ENCODE data around the gene P2RX5. TPM values are rescaled to one million over a fixed set of nuclear protein-coding genes. Genes with fewer than 3 reads are reported as not detected.

Gene P2RX5
- total RNA-seq, 1 donor from 2014 or later, result 1.3 TPM

DNA sequence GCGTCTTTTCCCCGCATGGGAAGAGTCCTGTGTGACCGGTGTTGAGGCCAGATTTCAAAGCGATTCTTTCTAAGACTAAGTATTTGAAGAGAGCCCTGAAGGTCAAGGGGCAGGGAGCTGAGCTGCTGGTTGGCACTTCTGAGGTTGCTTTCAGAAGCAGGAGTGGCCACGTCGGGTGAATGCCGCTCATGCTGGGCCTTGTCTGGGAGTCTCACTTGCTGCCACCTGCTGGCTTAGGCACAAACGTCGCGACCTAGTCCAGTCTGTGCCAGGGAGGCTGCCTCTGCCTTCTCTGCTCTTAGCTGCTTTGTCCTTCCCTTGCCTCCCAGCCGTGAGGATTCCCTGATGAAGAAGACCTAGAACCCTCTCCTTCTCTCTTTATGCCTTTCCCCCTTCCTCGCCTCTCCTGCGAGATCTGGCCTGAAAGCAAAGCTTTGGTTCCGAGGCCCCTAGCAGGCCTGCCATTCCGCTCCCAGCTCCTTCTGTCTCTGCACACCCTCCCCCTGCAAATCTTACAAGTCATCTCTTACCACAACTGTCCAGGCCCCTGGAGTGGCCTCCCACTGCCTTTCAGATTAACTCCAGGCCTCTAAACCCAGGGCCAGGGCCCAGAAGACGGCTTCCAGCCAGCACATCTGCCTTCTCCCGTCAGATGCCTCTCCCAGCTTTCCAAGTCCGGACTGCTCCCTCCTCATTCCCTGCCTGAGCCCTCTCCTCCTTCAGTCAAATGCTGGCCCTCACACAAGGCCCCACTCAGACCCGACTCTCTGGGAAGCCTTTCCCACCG lies 48.0 kb downstream of the P2RX5 start:
- no peaks in the 10 kb centered on the region for H3K36me3 Mint-ChIP-seq
- no peak overlapping the region for H3K27ac Mint-ChIP-seq
- DNase-seq (ENCODE audit: extremely low spot score, unreplicated experiment), result no peak
- H3K4me1 Mint-ChIP-seq (ENCODE audit: unreplicated experiment), result no peaks in the 10 kb centered on the region
- H3K27me3 Mint-ChIP-seq, result no peaks in the 10 kb centered on the region
- H3K4me3 Mint-ChIP-seq, result no peak overlapping the region
- no peaks in the 10 kb centered on the region for H3K9me3 Mint-ChIP-seq
- TF ChIP-seq CTCF (conservative IDR thresholded peaks at IDR 0.05), result peak; percentile 74

DNA sequence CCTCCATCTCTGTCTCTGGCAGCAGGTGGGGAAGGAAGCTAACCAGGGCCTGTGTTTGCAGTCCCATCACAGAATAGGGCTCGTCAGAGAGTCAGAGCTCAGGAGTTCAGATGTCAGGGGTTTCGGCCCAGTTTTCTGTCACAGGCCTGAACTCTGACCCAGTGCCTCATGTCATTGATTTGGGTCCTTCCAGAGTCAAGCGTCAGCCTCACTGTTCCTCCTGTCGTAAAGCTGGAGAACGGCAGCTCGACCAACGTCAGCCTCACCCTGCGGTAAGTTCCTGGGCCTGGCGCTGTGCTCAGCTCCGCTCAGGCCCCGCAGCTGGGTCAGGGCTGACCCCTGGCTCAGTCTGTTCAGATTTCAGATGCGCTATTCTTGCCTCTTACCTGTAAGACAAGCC lies 48.7 kb downstream of the P2RX5 start:
- H3K4me1 Mint-ChIP-seq (ENCODE audit: unreplicated experiment), result no peaks in the 10 kb centered on the region
- TF ChIP-seq CTCF (conservative IDR thresholded peaks at IDR 0.05), result no peak
- H3K4me3 Mint-ChIP-seq, result no peak overlapping the region
- no peaks in the 10 kb centered on the region for H3K9me3 Mint-ChIP-seq
- no peaks in the 10 kb centered on the region for H3K36me3 Mint-ChIP-seq
- H3K27me3 Mint-ChIP-seq, result no peaks in the 10 kb centered on the region
- no peak overlapping the region for H3K27ac Mint-ChIP-seq
- DNase-seq (ENCODE audit: extremely low spot score, unreplicated experiment), result no peak

GRCh38 chr17:3645310-3645709 lies 50.6 kb downstream of the P2RX5 start:
- Mint-ChIP-seq H3K36me3 (no peaks in the 10 kb centered on the region), H3K27ac (no peak overlapping the region), H3K4me3 (no peak overlapping the region), H3K4me1 (ENCODE audit: unreplicated experiment) (peaks cover under 1% of the 10 kb centered on the region), H3K9me3 (no peaks in the 10 kb centered on the region), H3K27me3 (no peaks in the 10 kb centered on the region)
- DNase-seq (ENCODE audit: extremely low spot score, unreplicated experiment), result no peak
- TF ChIP-seq CTCF (conservative IDR thresholded peaks at IDR 0.05), result no peak

- Mint-ChIP-seq H3K4me3 (no peak overlapping the region), H3K36me3 (peaks cover 5% of the 10 kb centered on the region), H3K27me3 (no peaks in the 10 kb centered on the region), H3K27ac (no peak overlapping the region), H3K4me1 (ENCODE audit: unreplicated experiment) (peaks cover 7% of the 10 kb centered on the region), H3K9me3 (no peaks in the 10 kb centered on the region)
- DNase-seq (ENCODE audit: extremely low spot score, unreplicated experiment), result no peak
- no peak for TF ChIP-seq CTCF (conservative IDR thresholded peaks at IDR 0.05)
Measured at GRCh38 chr17:3643889-3644349, 52.0 kb downstream of the P2RX5 start.

DNA sequence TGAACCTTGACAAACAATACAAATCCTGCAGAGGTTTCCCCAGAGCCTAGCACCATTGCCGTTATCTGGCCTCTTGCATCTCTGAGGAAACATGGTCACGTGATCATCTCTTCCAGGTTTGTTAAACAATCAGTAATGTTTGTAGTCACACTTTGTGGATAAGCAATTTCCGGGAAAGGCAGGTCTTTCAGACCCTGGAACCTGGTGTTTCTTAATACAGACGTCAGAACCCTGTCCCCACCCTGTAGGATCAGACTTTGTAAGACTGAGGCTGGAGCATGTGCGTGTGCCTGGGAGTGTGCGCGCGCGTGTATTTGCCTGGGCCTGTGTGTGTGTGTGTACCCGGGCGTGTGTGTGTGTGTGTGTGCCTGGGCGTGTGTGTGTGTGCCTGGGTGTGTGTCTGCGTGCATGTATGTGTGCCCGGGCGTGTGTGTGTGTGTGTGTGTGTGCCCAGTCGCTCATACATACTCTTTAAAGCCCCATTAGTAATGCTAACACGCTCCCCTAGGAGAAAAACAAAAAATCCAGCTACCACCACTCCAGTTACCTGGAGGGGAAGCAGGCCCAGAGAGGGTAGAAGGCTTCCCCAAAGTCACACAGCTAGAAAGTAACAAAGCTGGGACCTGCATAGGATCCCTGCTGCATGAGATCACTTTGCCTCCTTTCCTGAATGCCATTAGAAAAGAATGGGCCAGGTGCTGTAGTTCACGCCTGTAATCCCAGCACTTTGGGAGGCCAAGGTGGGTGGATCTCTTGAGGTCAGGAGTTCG lies 54.1 kb downstream of the P2RX5 start:
- Mint-ChIP-seq H3K4me1 (ENCODE audit: unreplicated experiment) (peaks cover 16% of the 10 kb centered on the region), H3K9me3 (no peaks in the 10 kb centered on the region)

More for the DNA sequence above, 54.1 kb downstream of the P2RX5 start:
- no peak overlapping the region for H3K4me3 Mint-ChIP-seq
- no peaks in the 10 kb centered on the region for H3K27me3 Mint-ChIP-seq
- peaks cover 5% of the 10 kb centered on the region for H3K36me3 Mint-ChIP-seq
- TF ChIP-seq CTCF (conservative IDR thresholded peaks at IDR 0.05), result no peak
- DNase-seq (ENCODE audit: extremely low spot score, unreplicated experiment), result no peak
- no peak overlapping the region for H3K27ac Mint-ChIP-seq

Measured in type B pancreatic cell (in vitro differentiated cells).